SK-N-SH (cell line): ENCODE results near the gene MREG. TPM values are rescaled to one million over a fixed set of nuclear protein-coding genes. Genes with fewer than 3 reads are reported as not detected.

Experiments used
- CTCF ChIA-PET: fragments of 300-600, 350-600 bp; formaldehyde crosslinking; extraction: SDS; loops from one replicate; lab custom pipeline; 2021; lab: Yijun Ruan, JAX
- POLR2A ChIA-PET: fragments of 350-600 bp; sonication (Branson Sonifier 250); formaldehyde crosslinking; extraction: SDS; loops from one replicate; lab custom pipeline; 2020; ENCODE audit warnings: antibody characterized with exemption, inconsistent platforms; lab: Yijun Ruan, JAX
- DNase-seq: peaks from one replicate; pipeline ENCODE4 v3.0.0; 2012
- H2AFZ ChIP-seq: fragments of 200-600 bp; sonication (generic); 2 replicates; pipeline ENCODE4 v1.8.1; 2016; ENCODE audit warnings: antibody characterized with exemption, mild to moderate bottlenecking, low read depth
- H3F3A ChIP-seq: fragments of 200-600 bp; sonication (generic); replicated peaks from 2 replicates; pipeline ENCODE3; 2016; ENCODE audit warnings: antibody characterized with exemption, mild to moderate bottlenecking; ENCODE audit not compliant: insufficient read depth
- H3K27ac ChIP-seq, 2 experiments: fragments of 200-500 bp in 1 of 2; fragments of 200-600 bp in 1 of 2; sonication (Bioruptor generic) in 1 of 2; sonication (generic), shearing (Covaris generic) in 1 of 2; 2 replicates each; pipeline versions ENCODE4 v1.5.1 to v1.6.1; 2014 to 2016; ENCODE audit warnings: low read depth in 2 of 2, inconsistent platforms in 1 of 2, low read length in 1 of 2, mild to moderate bottlenecking in 1 of 2, mixed read lengths in 1 of 2
- H3K27me3 ChIP-seq: fragments of 200-600 bp; sonication (generic), shearing (Covaris generic); 2 replicates; pipeline ENCODE4 v1.6.1; 2016; ENCODE audit warnings: mixed run types; ENCODE audit not compliant: insufficient read depth
- H3K36me3 ChIP-seq, 2 experiments: fragments of 200-500 bp in 1 of 2; fragments of 200-600 bp in 1 of 2; sonication (Bioruptor generic) in 1 of 2; sonication (generic) in 1 of 2; replicated peaks in 1 of 2; 2 replicates each; pipeline versions ENCODE3 to v1.5.1; 2014 to 2016; ENCODE audit warnings: low read length in 1 of 2, mild to moderate bottlenecking in 1 of 2; ENCODE audit not compliant: insufficient read depth in 2 of 2, control insufficient read depth in 1 of 2
- H3K4me1 ChIP-seq, 2 experiments: fragments of 200-500 bp in 1 of 2; fragments of 200-600 bp in 1 of 2; sonication (Bioruptor generic) in 1 of 2; sonication (generic), shearing (Covaris generic) in 1 of 2; 2 replicates each; pipeline versions ENCODE4 v1.5.1 to v1.6.1; 2014 to 2016; ENCODE audit warnings: low read depth in 1 of 2, low read length in 1 of 2, mixed run types in 1 of 2; ENCODE audit not compliant: insufficient read depth in 2 of 2, control insufficient read depth in 1 of 2
- H3K4me2 ChIP-seq: fragments of 200-600 bp; sonication (generic), shearing (Covaris generic); 2 replicates; pipeline ENCODE4 v1.6.1; 2017; ENCODE audit warnings: mixed run types
- H3K4me3 ChIP-seq, 2 experiments: fragments of 200-500 bp in 1 of 2; fragments of 200-600 bp in 1 of 2; sonication (Bioruptor generic) in 1 of 2; sonication (generic), shearing (Covaris generic) in 1 of 2; 2 replicates each; pipeline versions ENCODE4 v1.5.1 to v1.8.1; 2014 to 2016; ENCODE audit warnings: low read depth in 2 of 2, inconsistent platforms in 1 of 2, low read length in 1 of 2, mild to moderate bottlenecking in 1 of 2, mixed read lengths in 1 of 2, moderate library complexity in 1 of 2
- H3K79me2 ChIP-seq: fragments of 200-600 bp; sonication (generic); 2 replicates; pipeline ENCODE4 v1.8.1; 2017; ENCODE audit warnings: mild to moderate bottlenecking; ENCODE audit not compliant: insufficient read depth
- H3K9ac ChIP-seq: fragments of 200-600 bp; sonication (generic); 2 replicates; pipeline ENCODE4 v1.6.1; 2017; ENCODE audit warnings: mixed run types
- H3K9me2 ChIP-seq: fragments of 200-600 bp; sonication (generic); 2 replicates; pipeline ENCODE4 v1.6.1; 2017; ENCODE audit warnings: mixed run types
- H3K9me3 ChIP-seq: fragments of 200-600 bp; sonication (generic); 2 replicates; pipeline ENCODE4 v1.6.1; 2017; ENCODE audit warnings: mixed run types, mild to moderate bottlenecking, moderate library complexity
- H4K20me1 ChIP-seq: fragments of 200-600 bp; sonication (generic); 2 replicates; pipeline ENCODE4 v1.6.1; 2017; ENCODE audit warnings: mild to moderate bottlenecking, mixed run types; ENCODE audit not compliant: insufficient read depth
- CHD2 ChIP-seq: fragments of 150-350 bp; IDR thresholded peaks from 2 replicates; pipeline ENCODE4 v1.6.1; 2018; ENCODE audit warnings: low read length; ENCODE audit not compliant: partially characterized antibody
- ELF1 ChIP-seq: IDR thresholded peaks from 2 replicates; pipeline ENCODE4 v1.4.0; 2012
- EZH2phosphoT487 ChIP-seq: fragments of 200-600 bp; sonication (generic); IDR thresholded peaks from 2 replicates; pipeline ENCODE4 v1.6.1; 2017; ENCODE audit warnings: low read depth, mixed run types, mild to moderate bottlenecking, antibody characterized with exemption, moderate library complexity, borderline replicate concordance
- FOSL2 ChIP-seq: IDR thresholded peaks from 2 replicates; pipeline ENCODE4 v1.4.0; 2012; ENCODE audit warnings: low read depth, mild to moderate bottlenecking, moderate library complexity, borderline replicate concordance
- FOXM1 ChIP-seq: IDR thresholded peaks from 2 replicates; pipeline ENCODE4 v1.4.0; 2012; ENCODE audit warnings: low read depth, mild to moderate bottlenecking
- GABPA ChIP-seq: IDR thresholded peaks from 2 replicates; pipeline ENCODE4 v1.4.0; 2012; ENCODE audit warnings: low read depth, mild to moderate bottlenecking
- JUND ChIP-seq: IDR thresholded peaks from 2 replicates; pipeline ENCODE4 v1.4.0; 2012
- MXI1 ChIP-seq: IDR thresholded peaks from 2 replicates; pipeline ENCODE4 v1.6.1; 2012; ENCODE audit warnings: mild to moderate bottlenecking, low read depth, low read length, improper control_type of control experiment
- RAD21 ChIP-seq: IDR thresholded peaks from 2 replicates; pipeline ENCODE4 v1.6.1; 2012; ENCODE audit warnings: mild to moderate bottlenecking, low read length
- RCOR1 ChIP-seq: fragments of 150-350 bp; IDR thresholded peaks from 2 replicates; pipeline ENCODE4 v1.6.1; 2017; ENCODE audit warnings: antibody characterized with exemption, low read length
- RFX5 ChIP-seq: IDR thresholded peaks from 2 replicates; pipeline ENCODE4 v1.6.1; 2012; ENCODE audit warnings: mild to moderate bottlenecking, improper control_type of control experiment, low read length
- RXRA ChIP-seq: IDR thresholded peaks from 2 replicates; pipeline ENCODE4 v1.4.0; 2012; ENCODE audit warnings: low read depth, mild to moderate bottlenecking, borderline replicate concordance
- SIN3A ChIP-seq: IDR thresholded peaks from 2 replicates; pipeline ENCODE4 v1.6.1; 2012; ENCODE audit warnings: low read depth, mild to moderate bottlenecking, low read length, moderate library complexity, borderline replicate concordance
- SMC3 ChIP-seq: IDR thresholded peaks from 2 replicates; pipeline ENCODE4 v1.6.1; 2012; ENCODE audit warnings: low read depth, low read length, improper control_type of control experiment
- WGBS: methylation state at CpG from one replicate; pipeline ENCODE4 v1.1.6; 2017; ENCODE audit warnings: low lambda C conversion rate; 5-methylcytosine and 5-hydroxymethylcytosine counted together
- polyA plus RNA-seq, 3 experiments: library from polyadenylated mRNA; depleted of rRNA; stranded (reverse); fragments of >200 nt; gene quantifications; 2 replicates each; pipeline ENCODE4 v1.2.3, GENCODE V29; 2012

The MREG gene
- polyA plus RNA-seq, 1 of the 3 experiments (the other 2 are of a cell fraction): 2.5 TPM

- 78% methylated on average over 2 of the region's 2 CpGs for WGBS
- DNase-seq: no peak
- Histone ChIP-seq H3K36me3 (peaks cover 0 to 6% of the 10 kb centered on the region in 2 experiments), H3F3A (no peaks in the 10 kb centered on the region), H2AFZ (no peak overlapping the region), H3K4me3 (no peak overlapping the region; a peak in 1 of 4 replicates), H3K9me3 (no peaks in the 10 kb centered on the region), H4K20me1 (no peaks in the 10 kb centered on the region), H3K9me2 (no peaks in the 10 kb centered on the region), H3K79me2 (no peaks in the 10 kb centered on the region), H3K27me3 (no peaks in the 10 kb centered on the region), H3K4me1 (peaks cover 0 to 3% of the 10 kb centered on the region in 2 experiments; a peak in 2 of 4 replicates), H3K4me2 (no peak overlapping the region)
- ChIA-PET CTCF (interaction anchor here (1.3 to 1.9 kb wide), 4 partner anchors 24 to 54 kb away, joined by 3 to 7 read pairs (median 4); no protein-coding TSS in a partner anchor), POLR2A (no interaction called here)
- no peak for TF ChIP-seq GABPA
- TF ChIP-seq SIN3A: no peak
- no peak for TF ChIP-seq CHD2
- TF ChIP-seq RAD21: no peak
- no peak for TF ChIP-seq ELF1
- TF ChIP-seq JUND: no peak
- TF ChIP-seq RFX5: no peak
- TF ChIP-seq RXRA: no peak
- no peak for TF ChIP-seq FOXM1
- no peak for TF ChIP-seq SMC3
- TF ChIP-seq EZH2phosphoT487: no peak
- TF ChIP-seq, all 33 proteins: peak for 0
- Histone ChIP-seq H3K27ac (no peak overlapping the region), H3K9ac (no peak overlapping the region)
Observed at GRCh38 chr2:215984661-215985060, 28.7 kb downstream of the MREG start.

- Histone ChIP-seq H3K9me3 (no peaks in the 10 kb centered on the region), H3K79me2 (no peaks in the 10 kb centered on the region), H3K4me1 (peaks cover 0 to 3% of the 10 kb centered on the region in 2 experiments; a peak in 2 of 4 replicates), H4K20me1 (no peaks in the 10 kb centered on the region), H3K4me2 (no peak overlapping the region), H2AFZ (no peak overlapping the region), H3K4me3 (no peak overlapping the region), H3K9ac (no peak overlapping the region), H3K9me2 (no peaks in the 10 kb centered on the region), H3K27me3 (no peaks in the 10 kb centered on the region), H3F3A (no peaks in the 10 kb centered on the region), H3K36me3 (no peaks in the 10 kb centered on the region), H3K27ac (peak overlapping the region in 1 of 2 experiments; percentile 69; a peak in 2 of 4 replicates)
- TF ChIP-seq MXI1 (peak; percentile 95), RCOR1 (0 out of 2 replicates have a peak, but pooled peaks have one; percentile 15), FOSL2 (no peak)
- peak; percentile 38 for DNase-seq
- 49% methylated on average over 2 of the region's 2 CpGs for WGBS
- CTCF ChIA-PET: no interaction called here
- POLR2A ChIA-PET: no interaction called here
Observed at GRCh38 chr2:215983581-215984351, 29.6 kb downstream of the MREG start.
